ENCODE data around the gene ACAN. TPM values are rescaled to one million over a fixed set of nuclear protein-coding genes. Genes with fewer than 3 reads are reported as not detected.
A peak's percentile ranks its signal among the peaks of the same experiment; 100 is the strongest.

The ACAN gene
- total and polyA plus RNA-seq, 2 donors (not counting 3 experiments of a cell fraction or from before 2014, with no cell fraction given): not detected

GRCh38 chr15:88882785-88883184, 79.5 kb downstream of the ACAN start:
- dilution Hi-C loops (cut with MboI; ENCODE audit: extremely low pct_ligation_motif_present, low sequenced_read_pairs): no loop called here
- Histone ChIP-seq H3K4me3 (replicated peaks in 1 of 3; ENCODE audit: insufficient read depth in 1 of 3, low read depth in 1 of 3, low read length in 3 of 3) (no peak overlapping the region), H3K9me1 (replicated peaks; ENCODE audit: control insufficient read depth, extremely low read depth, insufficient read depth, low read length) (no peaks in the 10 kb centered on the region), H3K4me2 (ENCODE audit: insufficient read depth, low read length) (no peak overlapping the region), H3K27me3 (ENCODE audit: control insufficient read depth in 2 of 2, insufficient read depth in 2 of 2, low read length in 2 of 2) (no peaks in the 10 kb centered on the region), H4K20me1 (replicated peaks; ENCODE audit: control insufficient read depth, extremely low read depth, insufficient read depth, low read length) (no peaks in the 10 kb centered on the region), H3K9ac (replicated peaks; ENCODE audit: extremely low read depth, insufficient read depth, low read length) (no peak overlapping the region), H3K36me3 (ENCODE audit: control insufficient read depth in 2 of 2, extremely low read depth in 1 of 2, insufficient read depth in 2 of 2, low read length in 2 of 2) (peaks cover 0 to 27% of the 10 kb centered on the region in 2 experiments), H3K27ac (ENCODE audit: insufficient read depth, low read depth, low read length) (no peak overlapping the region), H3K4me1 (ENCODE audit: control insufficient read depth, extremely low read depth, insufficient read depth, low read length) (no peaks in the 10 kb centered on the region), H2AFZ (ENCODE audit: low read depth, low read length) (no peak overlapping the region), H3K9me3 (replicated peaks; ENCODE audit: control insufficient read depth, insufficient read depth, low read length) (no peaks in the 10 kb centered on the region), H3K79me2 (ENCODE audit: control insufficient read depth, insufficient read depth, low read length) (no peaks in the 10 kb centered on the region)
- CTCF ChIA-PET: interaction anchor here (1.2 to 5.3 kb wide), 3 partner anchors 10 to 22 kb away, joined by 4 to 29 read pairs (median 7); no protein-coding TSS in a partner anchor
- FAIRE-seq (no peak), DNase-seq (ENCODE audit: low read depth, low spot score) (no peak)
- intact Hi-C loops (cut with micrococcal nuclease): no loop called here
- TF ChIP-seq FOS (IDR thresholded peaks at IDR 0.05; ENCODE audit: borderline replicate concordance, insufficient read depth, low read length) (no peak), JUN (IDR thresholded peaks at IDR 0.05; ENCODE audit: borderline replicate concordance, insufficient read depth, insufficient read length, low read depth) (peak; percentile 55), POLR2A (IDR thresholded peaks at IDR 0.05; ENCODE audit: low read depth, low read length) (no peak)
- POLR2A ChIA-PET: no interaction called here
- no TSS peak for BruUV-seq (replicated peaks)

- no TSS peak for BruUV-seq (replicated peaks)
These were observed 83.9 kb downstream of the ACAN start for GRCh38 chr15:88887068-88887580.

More at GRCh38 chr15:88887068-88887580, 83.9 kb downstream of the ACAN start:
- no peak for FAIRE-seq
- no peak overlapping the region for H3K4me3 ChIP-seq (replicated peaks in 1 of 3; ENCODE audit: insufficient read depth in 1 of 3, low read depth in 1 of 3, low read length in 3 of 3)
- CTCF ChIA-PET: interaction anchor here (1.4 to 2.2 kb wide), 3 partner anchors 8 to 17 kb away, joined by 3 to 8 read pairs (median 4); no protein-coding TSS in a partner anchor
- DNase-seq (ENCODE audit: low read depth, low spot score): no peak
- no peaks in the 10 kb centered on the region for H3K9me3 ChIP-seq (replicated peaks; ENCODE audit: control insufficient read depth, insufficient read depth, low read length)
- no peaks in the 10 kb centered on the region for H3K79me2 ChIP-seq (ENCODE audit: control insufficient read depth, insufficient read depth, low read length)
- peaks cover 0 to 9% of the 10 kb centered on the region in 2 experiments for H3K36me3 ChIP-seq (ENCODE audit: control insufficient read depth in 2 of 2, extremely low read depth in 1 of 2, insufficient read depth in 2 of 2, low read length in 2 of 2)
- dilution Hi-C loops (cut with MboI; ENCODE audit: extremely low pct_ligation_motif_present, low sequenced_read_pairs) (no loop called here), intact Hi-C loops (cut with micrococcal nuclease) (no loop called here)
- H4K20me1 ChIP-seq (replicated peaks; ENCODE audit: control insufficient read depth, extremely low read depth, insufficient read depth, low read length): no peaks in the 10 kb centered on the region
- no peaks in the 10 kb centered on the region for H3K4me1 ChIP-seq (ENCODE audit: control insufficient read depth, extremely low read depth, insufficient read depth, low read length)
- H3K27ac ChIP-seq (ENCODE audit: insufficient read depth, low read depth, low read length): no peak overlapping the region
- TF ChIP-seq FOS (IDR thresholded peaks at IDR 0.05; ENCODE audit: borderline replicate concordance, insufficient read depth, low read length): no peak
- no peak for TF ChIP-seq CTCF (IDR thresholded peaks at IDR 0.05; ENCODE audit: extremely low read depth in 1 of 2, insufficient read depth in 1 of 2, low read depth in 1 of 2, low read length in 2 of 2)
- no peak for TF ChIP-seq MAX (IDR thresholded peaks at IDR 0.05; ENCODE audit: insufficient read depth, insufficient read length)
- TF ChIP-seq POLR2AphosphoS5 (IDR thresholded peaks at IDR 0.05; ENCODE audit: insufficient read depth, low read depth, low read length): no peak
- TF ChIP-seq JUN (IDR thresholded peaks at IDR 0.05; ENCODE audit: borderline replicate concordance, insufficient read depth, insufficient read length, low read depth): no peak
- TF ChIP-seq EZH2 (IDR thresholded peaks at IDR 0.05; ENCODE audit: borderline replicate concordance, low read depth, low read length, severe bottlenecking): no peak
- TF ChIP-seq GATA2 (IDR thresholded peaks at IDR 0.05; ENCODE audit: insufficient read depth, insufficient read length, low read depth, low read length): no peak
- TF ChIP-seq POLR2A (IDR thresholded peaks at IDR 0.05; ENCODE audit: low read depth, low read length): no peak
- no peak for TF ChIP-seq MYC (IDR thresholded peaks at IDR 0.05; ENCODE audit: low read depth, low read length)
- no peak overlapping the region for H2AFZ ChIP-seq (ENCODE audit: low read depth, low read length)
- no peak overlapping the region for H3K4me2 ChIP-seq (ENCODE audit: insufficient read depth, low read length)
- H3K9me1 ChIP-seq (replicated peaks; ENCODE audit: control insufficient read depth, extremely low read depth, insufficient read depth, low read length): no peaks in the 10 kb centered on the region
- no peak overlapping the region for H3K9ac ChIP-seq (replicated peaks; ENCODE audit: extremely low read depth, insufficient read depth, low read length)
- no peaks in the 10 kb centered on the region for H3K27me3 ChIP-seq (ENCODE audit: control insufficient read depth in 2 of 2, insufficient read depth in 2 of 2, low read length in 2 of 2)
- POLR2A ChIA-PET: no interaction called here
